HepG2 (cell line): ENCODE measurements around the gene FAM124A. TPM values are rescaled to one million over a fixed set of nuclear protein-coding genes. Genes with fewer than 3 reads are reported as not detected.

ENCODE experiments used
- ATAC-seq: fragments of 200-7000 bp; cut with Tn5 transposase; 3 replicates; pipeline ENCODE4 v1.9.1; 2020; ENCODE audit warnings: mild to moderate bottlenecking, moderate library complexity
- BruUV-seq: library from RNA; stranded (reverse); fragments of 400-500 nt; replicated peaks from 2 replicates; lab custom pipeline; 2021; lab: Mats Ljungman, UMichigan
- CTCF ChIA-PET: fragments of 300-600 bp; formaldehyde crosslinking; extraction: SDS; loops from one replicate; lab custom pipeline; 2021; ENCODE audit warnings: low total read pairs, inconsistent platforms, low intra/inter-chr PET ratio; lab: Yijun Ruan, JAX
- POLR2A ChIA-PET: fragments of 350-600 bp; sonication (Branson Sonifier 250); formaldehyde crosslinking; loops from one replicate; lab custom pipeline; 2020; ENCODE audit warnings: antibody characterized with exemption, inconsistent platforms; lab: Yijun Ruan, JAX
- DNase-seq: peaks from one replicate; pipeline ENCODE4 v3.0.0-alpha.2; 2015; ENCODE audit warnings: low spot score
- FAIRE-seq: peaks from 3 replicates; lab custom pipeline; 2011; peaks lifted over from hg19 to GRCh38; lab: Jason Lieb, UNC
- H2AFZ ChIP-seq: one replicate; pipeline ENCODE4 v1.6.1; 2011; ENCODE audit warnings: low read length, inconsistent platforms
- H3K27ac ChIP-seq: fragments of 300-600 bp; 3 replicates; pipeline ENCODE4 v1.8.0; 2011; ENCODE audit warnings: mixed run types, mild to moderate bottlenecking, mixed read lengths, low read length, inconsistent platforms; ENCODE audit not compliant: insufficient read depth; ENCODE audit errors: extremely low read length
- H3K27me3 ChIP-seq, 2 experiments: fragments of 200-600 bp in 1 of 2; 2 replicates in 1 of 2; 3 replicates in 1 of 2; pipeline versions ENCODE4 v1.6.0 to v1.8.0; 2011; ENCODE audit warnings: low read length in 2 of 2, mild to moderate bottlenecking in 2 of 2, moderate library complexity in 2 of 2, inconsistent platforms in 1 of 2; ENCODE audit not compliant: insufficient read depth in 2 of 2, control insufficient read depth in 1 of 2
- H3K36me3 ChIP-seq, 2 experiments: fragments of 200-600 bp in 1 of 2; replicated peaks in 1 of 2; 2 replicates in 1 of 2; 3 replicates in 1 of 2; pipeline versions ENCODE4 v1.5.1 to v1.8.0; 2011; ENCODE audit warnings: low read length in 2 of 2, inconsistent platforms in 1 of 2; ENCODE audit not compliant: insufficient read depth in 2 of 2, control insufficient read depth in 1 of 2
- H3K4me1 ChIP-seq: 2 replicates; pipeline ENCODE4 v1.5.1; 2012; ENCODE audit warnings: low read length, inconsistent platforms; ENCODE audit not compliant: insufficient read depth
- H3K4me2 ChIP-seq: 2 replicates; pipeline ENCODE4 v1.6.0; 2011; ENCODE audit warnings: low read depth, low read length, inconsistent platforms
- H3K4me3 ChIP-seq, 3 experiments: fragments of 200-600 bp in 1 of 3; sonication (generic), shearing (Covaris generic) in 1 of 3; replicated peaks in 1 of 3; 2 replicates each; pipeline ENCODE4 v1.5.1; 2011 to 2016; ENCODE audit warnings: low read length in 3 of 3, inconsistent platforms in 2 of 3, low read depth in 2 of 3, mild to moderate bottlenecking in 2 of 3, control low read depth in 1 of 3, mixed read lengths in 1 of 3; ENCODE audit not compliant: insufficient read depth in 1 of 3
- H3K79me2 ChIP-seq: one replicate; pipeline ENCODE4 v1.6.1; 2011; ENCODE audit warnings: low read length, inconsistent platforms; ENCODE audit not compliant: insufficient read depth
- H3K9ac ChIP-seq: 2 replicates; pipeline ENCODE4 v1.6.0; 2011; ENCODE audit warnings: mild to moderate bottlenecking, low read depth, low read length, inconsistent platforms; ENCODE audit not compliant: insufficient read depth
- H3K9me3 ChIP-seq: 2 replicates; pipeline ENCODE4 v1.5.1; 2012; ENCODE audit warnings: mild to moderate bottlenecking, low read length
- H4K20me1 ChIP-seq: 2 replicates; pipeline ENCODE4 v1.6.0; 2011; ENCODE audit warnings: inconsistent platforms, mild to moderate bottlenecking, low read length, moderate library complexity; ENCODE audit not compliant: insufficient read depth
- ATAD3A ChIP-seq: sonication (generic); formaldehyde crosslinking; IDR thresholded peaks from 2 replicates; pipeline ENCODE4 v1.4.0; 2020; ENCODE audit warnings: missing genetic modification reagents
- HNF1B ChIP-seq: sonication (generic); formaldehyde crosslinking; IDR thresholded peaks from 2 replicates; pipeline ENCODE4 v1.5.1; 2020; ENCODE audit warnings: mild to moderate bottlenecking, moderate library complexity, missing genetic modification reagents
- KDM3A ChIP-seq: IDR thresholded peaks from 2 replicates; pipeline ENCODE4 v1.6.1; 2018; ENCODE audit warnings: low read depth, missing compliant biosample characterization
- NR1H2 ChIP-seq: sonication (generic); formaldehyde crosslinking; IDR thresholded peaks from 2 replicates; pipeline ENCODE4 v1.8.1; 2022; ENCODE audit warnings: low read depth, missing genetic modification reagents, borderline replicate concordance
- ZFP62 ChIP-seq: sonication (generic); formaldehyde crosslinking; IDR thresholded peaks from 2 replicates; pipeline ENCODE4 v1.4.0; 2020; ENCODE audit warnings: missing genetic modification reagents
- ZNF17 ChIP-seq: sonication (generic); formaldehyde crosslinking; IDR thresholded peaks from 2 replicates; pipeline ENCODE4 v1.5.0; 2020; ENCODE audit warnings: mild to moderate bottlenecking, missing genetic modification reagents
- ZNF484 ChIP-seq: sonication (generic); formaldehyde crosslinking; IDR thresholded peaks from 2 replicates; pipeline ENCODE4 v1.5.1; 2020; ENCODE audit warnings: mild to moderate bottlenecking, low read depth, missing genetic modification reagents, borderline replicate concordance
- ZNF672 ChIP-seq: sonication (generic); formaldehyde crosslinking; IDR thresholded peaks from 2 replicates; pipeline ENCODE4 v1.8.1; 2022; ENCODE audit warnings: missing genetic modification reagents
- ZNF703 ChIP-seq: sonication (generic); formaldehyde crosslinking; IDR thresholded peaks from 2 replicates; pipeline ENCODE4 v1.5.1; 2020; ENCODE audit warnings: missing genetic modification reagents, mild to moderate bottlenecking, moderate library complexity, borderline replicate concordance
- ZSCAN12 ChIP-seq: sonication (generic); formaldehyde crosslinking; IDR thresholded peaks from 2 replicates; pipeline ENCODE4 v1.9.0; 2021; ENCODE audit warnings: mild to moderate bottlenecking, missing genetic modification reagents
- WGBS: methylation state at CpG from one replicate; pipeline ENCODE4 v1.1.6; 2017; ENCODE audit warnings: low lambda C conversion rate; 5-methylcytosine and 5-hydroxymethylcytosine counted together
- in situ Hi-C: cut with HindIII; loops from 2 replicates; pipeline ENCODE4 v1.10.0; 2017; ENCODE audit warnings: low pct_unique_long_range_greater_than_20kb; ENCODE audit not compliant: extremely low pct_ligation_motif_present
- intact Hi-C: fragments of 100-400 bp; cut with micrococcal nuclease; formaldehyde crosslinking; loops from one replicate; pipeline ENCODE4 v1.10.0; 2022; ENCODE audit not compliant: unreplicated experiment
- polyA plus RNA-seq, 8 experiments: library from polyadenylated mRNA; depleted of rRNA in 3 of 8; stranded (reverse) in 7 of 8; unstranded in 1 of 8; fragments of >200 nt; fragmentation: Illumina TruSeq in 4 of 8; extraction: Trizol in 4 of 8; gene quantifications; 2 replicates each; pipeline versions ENCODE4 v1.2.1 to v1.2.3, GENCODE V29; 2011 to 2016; ENCODE audit warnings: low read depth in 4 of 8, missing spikeins in 1 of 8, mixed read lengths in 1 of 8; ENCODE audit not compliant: insufficient read depth in 1 of 8
- total RNA-seq, 5 experiments: library from RNA; depleted of rRNA; stranded (reverse); fragments of >200 nt; fragmentation: Illumina TruSeq; extraction: Trizol; gene quantifications; 2 replicates each; pipeline ENCODE4 v1.2.3, GENCODE V29; 2016; ENCODE audit warnings: low read depth in 1 of 5
- TF ChIP-seq, protein P1 (sequence below), 2 experiments: sonication (generic) in 1 of 2; formaldehyde crosslinking in 1 of 2; IDR thresholded peaks; 2 replicates each; pipeline versions ENCODE4 v1.4.0 to v1.6.1; 2016 to 2020; ENCODE audit warnings: borderline replicate concordance in 1 of 2, low read depth in 1 of 2, mild to moderate bottlenecking in 1 of 2, missing genetic modification reagents in 1 of 2
- TF ChIP-seq, protein P2 (sequence below): IDR thresholded peaks from 2 replicates; pipeline ENCODE4 v1.6.1; 2016; ENCODE audit warnings: low read depth, missing genetic modification reagents, missing compliant biosample characterization

FAM124A gene
- total and polyA plus RNA-seq, 2 of the 13 experiments (the other 11 are each of a cell fraction or from before 2014, with no cell fraction given), result not detected

DNA sequence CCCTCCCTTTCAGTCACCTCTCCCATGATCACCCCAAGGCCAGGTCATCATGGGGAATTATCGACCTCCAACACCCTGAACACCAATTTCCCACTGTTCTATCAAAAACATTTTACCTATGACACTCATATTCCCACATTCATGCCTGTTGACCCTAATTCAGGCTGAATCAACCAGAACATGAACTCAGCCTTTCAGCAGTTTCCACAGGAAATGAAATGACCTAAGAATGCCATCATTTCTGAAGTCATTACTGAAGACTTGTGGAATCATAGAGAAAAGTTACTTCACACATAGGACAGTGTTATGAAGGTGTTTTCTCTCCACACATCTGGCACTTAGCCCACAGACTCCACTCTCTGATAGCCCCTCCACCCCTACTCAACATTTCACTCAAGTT is 29.9 kb upstream of the FAM124A start:
- 0% methylated on average over 1 of the region's 1 CpG for WGBS
- no TSS peak for BruUV-seq
- H3K36me3 ChIP-seq, result no peaks in the 10 kb centered on the region
- DNase-seq (no peak), FAIRE-seq (no peak), ATAC-seq (no peak)
- H3K27me3 ChIP-seq, result peaks cover 0 to 11% of the 10 kb centered on the region in 2 experiments; a peak in 4 of 5 replicates
- CTCF ChIA-PET, result no interaction called here
- no peaks in the 10 kb centered on the region for H4K20me1 ChIP-seq
- no peak overlapping the region for H3K4me2 ChIP-seq
- intact Hi-C loops, result no loop called here
- no peak overlapping the region for H3K4me3 ChIP-seq
- H3K9ac ChIP-seq, result no peak overlapping the region
- no peak overlapping the region for H2AFZ ChIP-seq
- no peak overlapping the region for H3K27ac ChIP-seq
- H3K4me1 ChIP-seq, result no peaks in the 10 kb centered on the region
- no peaks in the 10 kb centered on the region for H3K79me2 ChIP-seq
- no peaks in the 10 kb centered on the region for H3K9me3 ChIP-seq
- POLR2A ChIA-PET, result no interaction called here
- in situ Hi-C loops, result no loop called here
- TF ChIP-seq ZNF17 (no peak), KDM3A (CRISPR knock-in tag) (no peak), ZNF672 (CRISPR knock-in tag) (no peak), ZNF484 (CRISPR knock-in tag) (no peak), HNF1B (CRISPR knock-in tag) (no peak), ZSCAN12 (CRISPR knock-in tag) (no peak), ZFP62 (CRISPR knock-in tag) (no peak), NR1H2 (no peak), ZNF703 (no peak), ATAD3A (CRISPR knock-in tag) (no peak)
- TF ChIP-seq, protein P1, sequence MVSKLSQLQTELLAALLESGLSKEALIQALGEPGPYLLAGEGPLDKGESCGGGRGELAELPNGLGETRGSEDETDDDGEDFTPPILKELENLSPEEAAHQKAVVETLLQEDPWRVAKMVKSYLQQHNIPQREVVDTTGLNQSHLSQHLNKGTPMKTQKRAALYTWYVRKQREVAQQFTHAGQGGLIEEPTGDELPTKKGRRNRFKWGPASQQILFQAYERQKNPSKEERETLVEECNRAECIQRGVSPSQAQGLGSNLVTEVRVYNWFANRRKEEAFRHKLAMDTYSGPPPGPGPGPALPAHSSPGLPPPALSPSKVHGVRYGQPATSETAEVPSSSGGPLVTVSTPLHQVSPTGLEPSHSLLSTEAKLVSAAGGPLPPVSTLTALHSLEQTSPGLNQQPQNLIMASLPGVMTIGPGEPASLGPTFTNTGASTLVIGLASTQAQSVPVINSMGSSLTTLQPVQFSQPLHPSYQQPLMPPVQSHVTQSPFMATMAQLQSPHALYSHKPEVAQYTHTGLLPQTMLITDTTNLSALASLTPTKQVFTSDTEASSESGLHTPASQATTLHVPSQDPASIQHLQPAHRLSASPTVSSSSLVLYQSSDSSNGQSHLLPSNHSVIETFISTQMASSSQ (IDR thresholded peaks at IDR 0.05; ENCODE audit: low read depth), result no peak
- TF ChIP-seq, protein P1 (CRISPR knock-in tag; IDR thresholded peaks at IDR 0.05; ENCODE audit: borderline replicate concordance), result no peak
- TF ChIP-seq, protein P2, sequence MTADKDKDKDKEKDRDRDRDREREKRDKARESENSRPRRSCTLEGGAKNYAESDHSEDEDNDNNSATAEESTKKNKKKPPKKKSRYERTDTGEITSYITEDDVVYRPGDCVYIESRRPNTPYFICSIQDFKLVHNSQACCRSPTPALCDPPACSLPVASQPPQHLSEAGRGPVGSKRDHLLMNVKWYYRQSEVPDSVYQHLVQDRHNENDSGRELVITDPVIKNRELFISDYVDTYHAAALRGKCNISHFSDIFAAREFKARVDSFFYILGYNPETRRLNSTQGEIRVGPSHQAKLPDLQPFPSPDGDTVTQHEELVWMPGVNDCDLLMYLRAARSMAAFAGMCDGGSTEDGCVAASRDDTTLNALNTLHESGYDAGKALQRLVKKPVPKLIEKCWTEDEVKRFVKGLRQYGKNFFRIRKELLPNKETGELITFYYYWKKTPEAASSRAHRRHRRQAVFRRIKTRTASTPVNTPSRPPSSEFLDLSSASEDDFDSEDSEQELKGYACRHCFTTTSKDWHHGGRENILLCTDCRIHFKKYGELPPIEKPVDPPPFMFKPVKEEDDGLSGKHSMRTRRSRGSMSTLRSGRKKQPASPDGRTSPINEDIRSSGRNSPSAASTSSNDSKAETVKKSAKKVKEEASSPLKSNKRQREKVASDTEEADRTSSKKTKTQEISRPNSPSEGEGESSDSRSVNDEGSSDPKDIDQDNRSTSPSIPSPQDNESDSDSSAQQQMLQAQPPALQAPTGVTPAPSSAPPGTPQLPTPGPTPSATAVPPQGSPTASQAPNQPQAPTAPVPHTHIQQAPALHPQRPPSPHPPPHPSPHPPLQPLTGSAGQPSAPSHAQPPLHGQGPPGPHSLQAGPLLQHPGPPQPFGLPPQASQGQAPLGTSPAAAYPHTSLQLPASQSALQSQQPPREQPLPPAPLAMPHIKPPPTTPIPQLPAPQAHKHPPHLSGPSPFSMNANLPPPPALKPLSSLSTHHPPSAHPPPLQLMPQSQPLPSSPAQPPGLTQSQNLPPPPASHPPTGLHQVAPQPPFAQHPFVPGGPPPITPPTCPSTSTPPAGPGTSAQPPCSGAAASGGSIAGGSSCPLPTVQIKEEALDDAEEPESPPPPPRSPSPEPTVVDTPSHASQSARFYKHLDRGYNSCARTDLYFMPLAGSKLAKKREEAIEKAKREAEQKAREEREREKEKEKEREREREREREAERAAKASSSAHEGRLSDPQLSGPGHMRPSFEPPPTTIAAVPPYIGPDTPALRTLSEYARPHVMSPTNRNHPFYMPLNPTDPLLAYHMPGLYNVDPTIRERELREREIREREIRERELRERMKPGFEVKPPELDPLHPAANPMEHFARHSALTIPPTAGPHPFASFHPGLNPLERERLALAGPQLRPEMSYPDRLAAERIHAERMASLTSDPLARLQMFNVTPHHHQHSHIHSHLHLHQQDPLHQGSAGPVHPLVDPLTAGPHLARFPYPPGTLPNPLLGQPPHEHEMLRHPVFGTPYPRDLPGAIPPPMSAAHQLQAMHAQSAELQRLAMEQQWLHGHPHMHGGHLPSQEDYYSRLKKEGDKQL (CRISPR knock-in tag), result no peak
